HepG2 (cell line): ENCODE measurements around the gene NINL. TPM values are rescaled to one million over a fixed set of nuclear protein-coding genes. Genes with fewer than 3 reads are reported as not detected.
A peak's percentile ranks its signal among the peaks of the same experiment; 100 is the strongest.

Experiments
- BHLHE40 ChIP-seq: IDR thresholded peaks from 2 replicates; pipeline ENCODE4 v1.6.1; 2011; ENCODE audit warnings: low read length, improper control_type of control experiment
- EED ChIP-seq: sonication (generic); formaldehyde crosslinking; IDR thresholded peaks from 2 replicates; pipeline ENCODE4 v1.5.0; 2020; ENCODE audit warnings: mild to moderate bottlenecking, missing genetic modification reagents
- HCFC1 ChIP-seq: fragments of 150-350 bp; IDR thresholded peaks from 2 replicates; pipeline ENCODE4 v1.6.1; 2014; ENCODE audit warnings: low read depth, low read length
- KLF6 ChIP-seq: IDR thresholded peaks from 2 replicates; pipeline ENCODE4 v1.8.0; 2016; ENCODE audit warnings: missing biosample characterization, missing genetic modification reagents
- NR1H2 ChIP-seq: sonication (generic); formaldehyde crosslinking; IDR thresholded peaks from 2 replicates; pipeline ENCODE4 v1.8.1; 2022; ENCODE audit warnings: low read depth, missing genetic modification reagents, borderline replicate concordance
- PHF5A ChIP-seq: IDR thresholded peaks from one replicate; pipeline ENCODE4 v1.6.1; 2018; ENCODE audit warnings: low read depth, missing genetic modification reagents; ENCODE audit not compliant: unreplicated experiment
- SCMH1 ChIP-seq: sonication (generic); formaldehyde crosslinking; IDR thresholded peaks from 2 replicates; pipeline ENCODE4 v1.9.0; 2021; ENCODE audit warnings: missing genetic modification reagents, mild to moderate bottlenecking, borderline replicate concordance
- SMAD1 ChIP-seq: sonication (generic); formaldehyde crosslinking; IDR thresholded peaks from 2 replicates; pipeline ENCODE4 v1.4.0; 2020; ENCODE audit warnings: missing genetic modification reagents, low read depth, mild to moderate bottlenecking, borderline replicate concordance
- ZNF367 ChIP-seq: sonication (generic); formaldehyde crosslinking; IDR thresholded peaks from 2 replicates; pipeline ENCODE4 v1.4.0; 2020; ENCODE audit warnings: missing genetic modification reagents, borderline replicate concordance
- ZNF672 ChIP-seq: sonication (generic); formaldehyde crosslinking; IDR thresholded peaks from 2 replicates; pipeline ENCODE4 v1.8.1; 2022; ENCODE audit warnings: missing genetic modification reagents
- ZNF749 ChIP-seq: sonication (generic); formaldehyde crosslinking; IDR thresholded peaks from 2 replicates; pipeline ENCODE4 v1.8.0; 2022; ENCODE audit warnings: mild to moderate bottlenecking, missing genetic modification reagents, moderate library complexity, borderline replicate concordance
- ZNF776 ChIP-seq: sonication (generic); formaldehyde crosslinking; IDR thresholded peaks from 2 replicates; pipeline ENCODE4 v1.4.0; 2020; ENCODE audit warnings: mild to moderate bottlenecking, missing genetic modification reagents
- ZNF777 ChIP-seq: sonication (generic); formaldehyde crosslinking; IDR thresholded peaks from 2 replicates; pipeline ENCODE4 v1.4.0; 2020; ENCODE audit warnings: missing genetic modification reagents
- polyA plus RNA-seq, 8 experiments: library from polyadenylated mRNA; depleted of rRNA in 3 of 8; stranded (reverse) in 7 of 8; unstranded in 1 of 8; fragments of >200 nt; fragmentation: Illumina TruSeq in 4 of 8; extraction: Trizol in 4 of 8; gene quantifications; 2 replicates each; pipeline versions ENCODE4 v1.2.1 to v1.2.3, GENCODE V29; 2011 to 2016; ENCODE audit warnings: low read depth in 4 of 8, missing spikeins in 1 of 8, mixed read lengths in 1 of 8; ENCODE audit not compliant: insufficient read depth in 1 of 8
- total RNA-seq, 5 experiments: library from RNA; depleted of rRNA; stranded (reverse); fragments of >200 nt; fragmentation: Illumina TruSeq; extraction: Trizol; gene quantifications; 2 replicates each; pipeline ENCODE4 v1.2.3, GENCODE V29; 2016; ENCODE audit warnings: low read depth in 1 of 5
- TF ChIP-seq, protein P1 (sequence below): sonication (generic); formaldehyde crosslinking; conservative IDR thresholded peaks from 2 replicates; pipeline ENCODE4 v1.8.1; 2023; ENCODE audit warnings: missing genetic modification reagents
- TF ChIP-seq, protein P2 (sequence below): sonication (generic); formaldehyde crosslinking; IDR thresholded peaks from 2 replicates; pipeline ENCODE4 v1.4.0; 2020; ENCODE audit warnings: mild to moderate bottlenecking, missing genetic modification reagents
- TF ChIP-seq, protein P3 (sequence below): sonication (generic); IDR thresholded peaks from 2 replicates; pipeline ENCODE4 v1.6.1; 2016; ENCODE audit warnings: low read depth, borderline replicate concordance
- TF ChIP-seq, protein P4 (sequence below): sonication (generic); formaldehyde crosslinking; IDR thresholded peaks from 2 replicates; pipeline ENCODE4 v1.4.0; 2020; ENCODE audit warnings: mild to moderate bottlenecking, missing genetic modification reagents
- TF ChIP-seq, protein P5 (sequence below): sonication (generic); formaldehyde crosslinking; IDR thresholded peaks from 2 replicates; pipeline ENCODE4 v1.4.0; 2020; ENCODE audit warnings: mild to moderate bottlenecking, missing genetic modification reagents

Gene NINL
- total and polyA plus RNA-seq, 2 of the 13 experiments (the other 11 are each of a cell fraction or from before 2014, with no cell fraction given): 32.3 to 34.3 TPM

DNA sequence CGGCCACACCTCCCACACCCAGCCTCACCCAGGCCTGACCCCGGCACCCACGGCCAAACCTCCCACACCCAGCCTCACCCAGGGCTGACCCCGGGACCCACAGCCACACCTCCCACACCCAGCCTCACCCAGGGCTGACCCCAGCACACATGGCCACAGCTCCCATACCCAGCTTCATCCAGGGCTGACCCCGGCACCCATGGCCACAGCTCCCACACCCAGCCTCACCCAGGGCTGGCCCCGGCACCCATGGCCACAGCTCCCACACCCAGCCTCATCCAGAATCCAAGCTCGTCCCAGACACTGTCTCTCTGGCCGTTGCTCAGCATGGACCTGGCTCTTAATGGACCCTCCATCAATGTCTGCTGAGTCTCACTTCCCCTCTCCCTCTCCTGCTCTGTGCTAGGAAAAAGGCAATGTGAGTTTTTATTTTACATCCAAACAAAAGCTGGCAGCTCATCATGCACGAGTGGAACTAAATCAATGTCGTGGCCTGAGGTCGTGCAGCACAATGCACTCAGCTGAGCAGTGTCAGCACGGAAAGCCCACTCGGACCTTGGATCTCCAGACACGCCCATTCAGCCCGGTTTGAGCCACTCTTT lies 36.1 kb downstream of the NINL start (continued):
- TF ChIP-seq, protein P1, sequence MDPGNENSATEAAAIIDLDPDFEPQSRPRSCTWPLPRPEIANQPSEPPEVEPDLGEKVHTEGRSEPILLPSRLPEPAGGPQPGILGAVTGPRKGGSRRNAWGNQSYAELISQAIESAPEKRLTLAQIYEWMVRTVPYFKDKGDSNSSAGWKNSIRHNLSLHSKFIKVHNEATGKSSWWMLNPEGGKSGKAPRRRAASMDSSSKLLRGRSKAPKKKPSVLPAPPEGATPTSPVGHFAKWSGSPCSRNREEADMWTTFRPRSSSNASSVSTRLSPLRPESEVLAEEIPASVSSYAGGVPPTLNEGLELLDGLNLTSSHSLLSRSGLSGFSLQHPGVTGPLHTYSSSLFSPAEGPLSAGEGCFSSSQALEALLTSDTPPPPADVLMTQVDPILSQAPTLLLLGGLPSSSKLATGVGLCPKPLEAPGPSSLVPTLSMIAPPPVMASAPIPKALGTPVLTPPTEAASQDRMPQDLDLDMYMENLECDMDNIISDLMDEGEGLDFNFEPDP (CRISPR knock-in tag): no peak
- TF ChIP-seq SMAD1: no peak
- TF ChIP-seq, protein P2, sequence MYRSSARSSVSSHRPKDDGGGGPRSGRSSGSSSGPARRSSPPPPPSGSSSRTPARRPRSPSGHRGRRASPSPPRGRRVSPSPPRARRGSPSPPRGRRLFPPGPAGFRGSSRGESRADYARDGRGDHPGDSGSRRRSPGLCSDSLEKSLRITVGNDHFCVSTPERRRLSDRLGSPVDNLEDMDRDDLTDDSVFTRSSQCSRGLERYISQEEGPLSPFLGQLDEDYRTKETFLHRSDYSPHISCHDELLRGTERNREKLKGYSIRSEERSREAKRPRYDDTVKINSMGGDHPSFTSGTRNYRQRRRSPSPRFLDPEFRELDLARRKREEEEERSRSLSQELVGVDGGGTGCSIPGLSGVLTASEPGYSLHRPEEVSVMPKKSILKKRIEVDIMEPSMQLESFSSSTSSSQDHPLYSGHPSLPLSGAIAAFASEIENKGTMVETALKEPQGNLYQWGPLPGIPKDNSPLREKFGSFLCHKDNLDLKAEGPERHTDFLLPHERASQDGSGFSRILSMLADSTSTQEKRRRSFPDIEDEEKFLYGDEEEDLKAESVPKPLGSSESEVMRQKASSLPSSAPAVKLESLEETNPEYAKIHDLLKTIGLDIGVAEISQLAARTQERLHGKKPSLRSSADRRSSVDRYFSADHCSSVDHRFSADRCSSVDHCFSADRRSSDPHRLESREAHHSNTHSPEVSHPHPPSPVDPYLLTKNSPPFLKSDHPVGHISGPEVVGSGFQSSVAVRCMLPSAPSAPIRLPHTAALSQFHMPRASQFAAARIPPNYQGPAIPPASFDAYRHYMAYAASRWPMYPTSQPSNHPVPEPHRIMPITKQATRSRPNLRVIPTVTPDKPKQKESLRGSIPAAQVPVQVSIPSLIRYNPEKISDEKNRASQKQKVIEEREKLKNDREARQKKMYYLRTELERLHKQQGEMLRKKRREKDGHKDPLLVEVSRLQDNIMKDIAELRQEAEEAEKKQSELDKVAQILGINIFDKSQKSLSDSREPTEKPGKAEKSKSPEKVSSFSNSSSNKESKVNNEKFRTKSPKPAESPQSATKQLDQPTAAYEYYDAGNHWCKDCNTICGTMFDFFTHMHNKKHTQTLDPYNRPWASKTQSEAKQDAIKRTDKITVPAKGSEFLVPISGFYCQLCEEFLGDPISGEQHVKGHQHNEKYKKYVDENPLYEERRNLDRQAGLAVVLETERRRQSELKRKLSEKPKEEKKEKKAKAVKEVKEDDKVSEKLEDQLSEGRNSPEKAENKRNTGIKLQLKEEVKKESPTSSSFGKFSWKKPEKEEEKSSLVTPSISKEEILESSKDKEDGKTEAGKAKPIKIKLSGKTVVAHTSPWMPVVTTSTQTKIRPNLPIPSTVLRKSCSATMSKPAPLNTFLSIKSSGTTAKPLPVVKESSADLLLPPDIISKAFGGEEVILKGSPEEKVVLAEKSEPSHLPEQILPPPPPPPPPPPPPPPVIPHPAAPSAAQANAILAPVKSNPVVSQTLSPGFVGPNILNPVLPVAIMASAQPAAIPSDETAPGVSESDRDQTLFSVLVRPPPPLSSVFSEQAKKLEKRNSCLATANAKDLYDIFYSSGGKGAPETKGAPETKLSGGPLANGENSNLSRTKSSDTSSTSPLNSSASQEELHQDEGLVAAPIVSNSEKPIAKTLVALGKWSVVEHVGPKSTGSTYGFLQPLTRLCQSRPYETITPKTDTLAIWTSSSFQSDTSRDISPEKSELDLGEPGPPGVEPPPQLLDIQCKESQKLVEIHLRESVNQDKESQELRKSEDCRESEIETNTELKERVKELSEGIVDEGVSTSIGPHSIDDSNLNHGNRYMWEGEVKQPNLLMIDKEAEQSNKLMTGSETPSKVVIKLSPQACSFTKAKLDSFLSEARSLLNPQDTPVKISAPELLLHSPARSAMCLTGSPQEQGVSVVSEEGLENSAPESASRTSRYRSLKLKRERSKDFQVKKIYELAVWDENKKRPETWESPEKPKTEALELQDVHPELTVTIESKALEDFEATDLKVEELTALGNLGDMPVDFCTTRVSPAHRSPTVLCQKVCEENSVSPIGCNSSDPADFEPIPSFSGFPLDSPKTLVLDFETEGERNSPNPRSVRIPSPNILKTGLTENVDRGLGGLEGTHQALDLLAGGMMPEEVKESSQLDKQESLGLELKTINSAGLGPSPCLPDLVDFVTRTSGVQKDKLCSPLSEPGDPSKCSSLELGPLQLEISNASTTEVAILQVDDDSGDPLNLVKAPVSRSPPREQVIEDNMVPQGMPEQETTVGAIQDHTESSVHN: no peak
- 0 out of 2 replicates have a peak, but pooled peaks have one; percentile 3 for TF ChIP-seq BHLHE40
- TF ChIP-seq ZNF776 (CRISPR knock-in tag): no peak
- TF ChIP-seq HCFC1: no peak
- TF ChIP-seq EED (CRISPR knock-in tag): peak; percentile 64; the same call in 1 of the 2 replicates
- TF ChIP-seq, protein P3, sequence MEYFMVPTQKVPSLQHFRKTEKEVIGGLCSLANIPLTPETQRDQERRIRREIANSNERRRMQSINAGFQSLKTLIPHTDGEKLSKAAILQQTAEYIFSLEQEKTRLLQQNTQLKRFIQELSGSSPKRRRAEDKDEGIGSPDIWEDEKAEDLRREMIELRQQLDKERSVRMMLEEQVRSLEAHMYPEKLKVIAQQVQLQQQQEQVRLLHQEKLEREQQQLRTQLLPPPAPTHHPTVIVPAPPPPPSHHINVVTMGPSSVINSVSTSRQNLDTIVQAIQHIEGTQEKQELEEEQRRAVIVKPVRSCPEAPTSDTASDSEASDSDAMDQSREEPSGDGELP: peak; percentile 84; the same call in 1 of the 2 replicates
- TF ChIP-seq KLF6 (CRISPR knock-in tag): no peak
- TF ChIP-seq, protein P4, sequence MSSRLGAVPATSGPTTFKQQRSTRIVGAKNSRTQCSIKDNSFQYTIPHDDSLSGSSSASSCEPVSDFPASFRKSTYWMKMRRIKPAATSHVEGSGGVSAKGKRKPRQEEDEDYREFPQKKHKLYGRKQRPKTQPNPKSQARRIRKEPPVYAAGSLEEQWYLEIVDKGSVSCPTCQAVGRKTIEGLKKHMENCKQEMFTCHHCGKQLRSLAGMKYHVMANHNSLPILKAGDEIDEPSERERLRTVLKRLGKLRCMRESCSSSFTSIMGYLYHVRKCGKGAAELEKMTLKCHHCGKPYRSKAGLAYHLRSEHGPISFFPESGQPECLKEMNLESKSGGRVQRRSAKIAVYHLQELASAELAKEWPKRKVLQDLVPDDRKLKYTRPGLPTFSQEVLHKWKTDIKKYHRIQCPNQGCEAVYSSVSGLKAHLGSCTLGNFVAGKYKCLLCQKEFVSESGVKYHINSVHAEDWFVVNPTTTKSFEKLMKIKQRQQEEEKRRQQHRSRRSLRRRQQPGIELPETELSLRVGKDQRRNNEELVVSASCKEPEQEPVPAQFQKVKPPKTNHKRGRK (CRISPR knock-in tag): no peak
- 0 out of 2 replicates have a peak, but pooled peaks have one; percentile 16 for TF ChIP-seq ZNF749 (CRISPR knock-in tag)
- TF ChIP-seq ZNF672: no peak
- TF ChIP-seq, protein P5, sequence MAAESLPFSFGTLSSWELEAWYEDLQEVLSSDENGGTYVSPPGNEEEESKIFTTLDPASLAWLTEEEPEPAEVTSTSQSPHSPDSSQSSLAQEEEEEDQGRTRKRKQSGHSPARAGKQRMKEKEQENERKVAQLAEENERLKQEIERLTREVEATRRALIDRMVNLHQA (CRISPR knock-in tag): no peak
- no peak for TF ChIP-seq PHF5A
- no peak for TF ChIP-seq ZNF367 (CRISPR knock-in tag)
- no peak for TF ChIP-seq SCMH1
- no peak for TF ChIP-seq ZNF777 (CRISPR knock-in tag)
- no peak for TF ChIP-seq NR1H2
